Nephron (organoid): ENCODE data around the gene SUMF2.
A peak's percentile ranks its signal among the peaks of the same experiment; 100 is the strongest.
"Not testable (repeated sequence)": the region's sequence is repeated elsewhere in the genome, so short reads cannot be mapped to it uniquely, and the experiment has no call there.

ENCODE experiments used
- H3K27ac Mint-ChIP-seq, 3 experiments: 2 replicates each; pipeline ENCODE4 v1.8.0; 2020; ENCODE audit warnings: mixed read lengths in 3 of 3, mild to moderate bottlenecking in 2 of 3, moderate library complexity in 1 of 3
- H3K27me3 Mint-ChIP-seq: 2 replicates; pipeline ENCODE4 v1.8.0; 2021; ENCODE audit warnings: low read depth, mild to moderate bottlenecking, moderate library complexity, mixed read lengths
- H3K36me3 Mint-ChIP-seq: 2 replicates; pipeline ENCODE4 v1.8.0; 2020; ENCODE audit warnings: low read depth, mixed read lengths
- H3K4me1 Mint-ChIP-seq: 2 replicates; pipeline ENCODE4 v1.8.0; 2020; ENCODE audit warnings: mixed read lengths
- H3K4me3 Mint-ChIP-seq, 3 experiments: 2 replicates each; pipeline ENCODE4 v1.8.0; 2020; ENCODE audit warnings: mild to moderate bottlenecking in 3 of 3, mixed read lengths in 3 of 3, moderate library complexity in 2 of 3
- H3K9me3 Mint-ChIP-seq: 2 replicates; pipeline ENCODE4 v1.8.0; 2020; ENCODE audit warnings: mixed read lengths
- CTCF ChIP-seq, 3 experiments: fragments of 200-600 bp; sonication (generic); IDR thresholded peaks; one replicate each; pipeline ENCODE4 v1.5.0; 2021; ENCODE audit warnings: antibody characterized with exemption in 3 of 3; ENCODE audit not compliant: unreplicated experiment in 3 of 3

The SUMF2 gene

GRCh38 chr7:56063882-56064625 is at the start of gene SUMF2:
SUMF2 (plus strand) TSS chr7:56064286; CDS start chr7:56064312, 26 bp downstream.
- Mint-ChIP-seq H3K27me3 (no peaks in the 10 kb centered on the region), H3K36me3 (peaks cover 63% of the 10 kb centered on the region), H3K9me3 (no peaks in the 10 kb centered on the region), H3K4me3 (peak within 1 kb of the TSS; percentile 92 to 97 (median 94)), H3K4me1 (peaks cover 18% of the 10 kb centered on the region), H3K27ac (peak within 1 kb of the TSS; percentile 88 to 98 (median 98))
- TF ChIP-seq CTCF (IDR thresholded peaks at IDR 0.05; ENCODE audit: unreplicated experiment in 3 of 3), result peak in 1 of 3 experiments; percentile 17

- H3K4me1 Mint-ChIP-seq, H3K9me3 Mint-ChIP-seq, H3K27ac Mint-ChIP-seq, H3K4me3 Mint-ChIP-seq, H3K27me3 Mint-ChIP-seq: not testable (repeated sequence)
- H3K36me3 Mint-ChIP-seq, result peaks cover 47% of the 10 kb centered on the region
Observed at GRCh38 chr7:56017015-56017414, 47.1 kb upstream of the SUMF2 start.

GRCh38 chr7:56019501-56019900 is 44.6 kb upstream of the SUMF2 start:
- H3K9me3 Mint-ChIP-seq, result no peaks in the 10 kb centered on the region
- H3K27ac Mint-ChIP-seq, result no peak overlapping the region
- no peak overlapping the region for H3K4me3 Mint-ChIP-seq
- H3K27me3 Mint-ChIP-seq, result no peaks in the 10 kb centered on the region
- no peak for TF ChIP-seq CTCF (IDR thresholded peaks at IDR 0.05; ENCODE audit: unreplicated experiment in 3 of 3)
- H3K4me1 Mint-ChIP-seq, result no peaks in the 10 kb centered on the region
- peaks cover 38% of the 10 kb centered on the region for H3K36me3 Mint-ChIP-seq

DNA sequence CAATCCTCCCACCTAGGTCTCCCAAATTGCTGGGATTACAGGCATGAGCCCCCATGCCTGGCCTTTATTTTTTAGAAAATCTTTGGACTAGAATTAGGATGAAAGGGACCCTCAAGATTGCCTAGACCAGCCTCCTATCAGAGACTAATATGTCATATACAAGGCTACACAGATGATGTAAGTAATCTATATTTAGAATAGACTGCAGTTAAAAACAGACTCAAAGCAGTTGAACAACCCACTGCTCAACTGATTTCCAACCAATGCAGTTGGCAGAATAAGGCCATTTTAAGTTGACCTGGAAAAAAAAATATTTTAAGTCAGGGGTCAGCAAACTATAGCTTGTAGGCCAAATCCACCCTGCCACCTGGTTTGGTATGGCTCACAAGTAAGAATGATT is 40.6 kb upstream of the SUMF2 start:
- H3K9me3 Mint-ChIP-seq, result no peaks in the 10 kb centered on the region
- TF ChIP-seq CTCF (IDR thresholded peaks at IDR 0.05; ENCODE audit: unreplicated experiment in 3 of 3), result no peak

GRCh38 chr7:56026538-56026937 is 37.5 kb upstream of the SUMF2 start:
- peaks cover 37% of the 10 kb centered on the region for H3K36me3 Mint-ChIP-seq

More for the DNA sequence above, 40.6 kb upstream of the SUMF2 start:
- no peaks in the 10 kb centered on the region for H3K4me1 Mint-ChIP-seq
- H3K4me3 Mint-ChIP-seq, result no peak overlapping the region
- H3K27me3 Mint-ChIP-seq, result no peaks in the 10 kb centered on the region
- H3K36me3 Mint-ChIP-seq, result peaks cover 44% of the 10 kb centered on the region
- no peak overlapping the region for H3K27ac Mint-ChIP-seq

More at GRCh38 chr7:56026538-56026937, 37.5 kb upstream of the SUMF2 start:
- H3K9me3 Mint-ChIP-seq, result no peaks in the 10 kb centered on the region
- H3K27me3 Mint-ChIP-seq, result no peaks in the 10 kb centered on the region
- TF ChIP-seq CTCF (IDR thresholded peaks at IDR 0.05; ENCODE audit: unreplicated experiment in 3 of 3), result no peak
- no peaks in the 10 kb centered on the region for H3K4me1 Mint-ChIP-seq
- H3K27ac Mint-ChIP-seq, result peak overlapping the region in 1 of 3 experiments; percentile 5
- no peak overlapping the region for H3K4me3 Mint-ChIP-seq
